GM12872 (cell line): ENCODE data around the gene HSD17B12.

Source experiments
- TF ChIP-seq, protein P1 (sequence below): IDR thresholded peaks from 3 replicates; pipeline ENCODE4 v1.5.1; 2011; ENCODE audit warnings: low read depth, mild to moderate bottlenecking, low read length, moderate library complexity; ENCODE audit not compliant: insufficient read depth

HSD17B12 gene

DNA sequence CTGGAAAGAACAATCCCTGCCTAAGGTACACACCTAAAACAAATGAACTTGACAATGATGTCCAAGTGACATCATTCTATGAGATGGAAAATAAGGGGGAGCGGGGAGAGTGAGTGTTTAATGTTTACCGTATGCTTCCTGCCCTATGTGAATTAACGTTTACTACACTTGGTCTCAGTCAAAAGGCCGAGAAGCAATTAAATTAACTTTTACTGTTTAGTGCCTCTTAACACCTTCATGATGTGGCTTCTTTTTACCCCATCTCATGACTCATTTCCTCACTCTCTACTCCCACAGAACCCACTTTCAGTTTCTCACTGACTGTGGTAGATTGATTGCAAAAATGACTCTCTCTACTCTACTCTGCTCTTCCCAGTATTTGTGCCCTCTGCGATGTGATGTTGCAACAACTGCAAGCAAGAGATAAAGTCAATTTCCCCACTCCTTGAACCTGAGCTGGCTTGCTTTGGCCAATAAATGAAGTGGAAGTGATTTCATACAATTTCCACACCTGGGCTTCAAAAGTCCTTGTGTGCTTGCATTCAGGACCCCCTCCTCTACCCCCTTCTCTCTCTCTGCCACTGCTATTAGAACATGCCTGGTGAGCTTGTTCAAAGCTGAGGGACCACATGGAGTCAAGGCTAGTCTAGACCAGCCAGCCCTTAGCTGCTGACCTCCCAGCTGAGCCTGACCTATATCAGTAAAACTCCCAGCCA, 188.5 kb downstream of the HSD17B12 start:
- TF ChIP-seq, protein P1, sequence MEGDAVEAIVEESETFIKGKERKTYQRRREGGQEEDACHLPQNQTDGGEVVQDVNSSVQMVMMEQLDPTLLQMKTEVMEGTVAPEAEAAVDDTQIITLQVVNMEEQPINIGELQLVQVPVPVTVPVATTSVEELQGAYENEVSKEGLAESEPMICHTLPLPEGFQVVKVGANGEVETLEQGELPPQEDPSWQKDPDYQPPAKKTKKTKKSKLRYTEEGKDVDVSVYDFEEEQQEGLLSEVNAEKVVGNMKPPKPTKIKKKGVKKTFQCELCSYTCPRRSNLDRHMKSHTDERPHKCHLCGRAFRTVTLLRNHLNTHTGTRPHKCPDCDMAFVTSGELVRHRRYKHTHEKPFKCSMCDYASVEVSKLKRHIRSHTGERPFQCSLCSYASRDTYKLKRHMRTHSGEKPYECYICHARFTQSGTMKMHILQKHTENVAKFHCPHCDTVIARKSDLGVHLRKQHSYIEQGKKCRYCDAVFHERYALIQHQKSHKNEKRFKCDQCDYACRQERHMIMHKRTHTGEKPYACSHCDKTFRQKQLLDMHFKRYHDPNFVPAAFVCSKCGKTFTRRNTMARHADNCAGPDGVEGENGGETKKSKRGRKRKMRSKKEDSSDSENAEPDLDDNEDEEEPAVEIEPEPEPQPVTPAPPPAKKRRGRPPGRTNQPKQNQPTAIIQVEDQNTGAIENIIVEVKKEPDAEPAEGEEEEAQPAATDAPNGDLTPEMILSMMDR = no peak

DNA sequence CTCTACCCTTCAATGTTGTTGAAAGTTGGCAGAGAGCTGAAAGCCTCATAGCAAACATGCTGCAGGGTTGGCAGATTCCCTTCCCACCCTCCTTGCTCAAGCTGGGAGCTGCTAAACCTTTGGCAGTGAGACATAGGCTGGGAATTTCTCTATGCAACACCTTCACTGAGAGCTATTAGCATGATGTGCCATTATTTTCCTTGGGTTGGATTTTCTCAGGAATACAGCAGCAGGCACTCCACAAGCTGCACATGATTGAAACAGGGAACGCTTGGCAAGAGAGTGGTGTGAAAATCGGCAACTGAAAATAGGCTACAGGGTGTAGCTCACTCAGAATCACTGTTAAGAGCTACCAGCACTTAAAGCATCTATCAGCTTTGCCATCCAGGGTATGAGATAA, 190.5 kb downstream of the HSD17B12 start:
- TF ChIP-seq, protein P1 = no peak

DNA sequence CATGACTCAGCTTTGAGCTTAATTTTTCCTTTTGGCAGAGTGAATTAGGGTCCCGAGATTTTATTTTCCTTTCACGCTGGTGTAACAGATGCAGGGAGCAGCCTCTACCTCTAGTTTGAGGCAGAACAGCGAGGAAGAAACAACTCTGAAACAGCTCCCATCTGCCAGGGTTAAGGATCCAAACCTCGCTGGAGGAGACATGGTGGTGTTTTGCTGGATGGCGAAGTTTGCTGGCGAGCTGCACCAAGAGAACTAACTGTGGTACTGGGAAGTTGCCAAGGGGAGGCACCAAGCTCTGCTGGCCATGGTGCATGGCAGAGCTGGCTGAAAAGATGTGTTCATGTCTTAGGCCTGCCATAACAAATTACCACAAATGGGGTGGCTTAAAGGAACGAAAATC, 192.5 kb downstream of the HSD17B12 start:
- TF ChIP-seq, protein P1 = no peak

GRCh38 chr11:43874078-43874477, 193.5 kb downstream of the HSD17B12 start:
- TF ChIP-seq, protein P1 = no peak

- TF ChIP-seq, protein P1 = no peak
These were observed 194.2 kb downstream of the HSD17B12 start for GRCh38 chr11:43874738-43875137.

- TF ChIP-seq, protein P1 = no peak
These were observed 199.5 kb downstream of the HSD17B12 start for GRCh38 chr11:43879789-43880639.

DNA sequence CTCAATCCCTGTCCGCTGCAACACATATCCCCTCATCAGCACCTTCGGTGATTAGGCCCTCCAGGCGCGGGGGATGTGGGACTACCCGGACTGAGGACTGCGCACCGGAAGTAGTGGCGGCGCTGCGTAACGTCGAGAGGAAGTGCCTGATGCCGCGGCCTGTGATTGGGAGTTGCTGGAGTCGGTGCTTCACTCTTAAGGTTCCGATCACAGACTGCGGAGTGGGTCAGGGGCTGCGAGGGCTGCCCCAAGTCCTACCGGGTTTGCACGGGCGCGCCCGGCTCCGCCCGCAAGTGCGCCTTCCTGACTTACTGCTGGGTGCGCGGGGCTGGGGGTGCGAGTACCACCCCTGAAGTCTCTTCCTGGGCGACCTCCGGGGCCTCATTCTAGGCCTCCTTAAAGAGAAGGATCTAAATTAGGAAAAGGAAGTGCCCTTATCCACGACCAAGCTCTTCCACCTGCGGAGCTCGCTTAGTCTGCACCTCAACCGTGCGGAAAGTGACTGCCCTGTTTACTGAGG, 200.2 kb downstream of the HSD17B12 start, which contains the start of gene ALKBH3:
Gene ALKBH3, plus strand, starts transcription at position 192 of the 520 bp plus-strand sequence. CDS start 1,822 bp downstream, outside the sequence.
- TF ChIP-seq, protein P1 = no peak
